IMR-90 (cell line): Measurements from ENCODE around the gene MRPL58. TPM values are rescaled to one million over a fixed set of nuclear protein-coding genes. Genes with fewer than 3 reads are reported as not detected.

Experiments
- ATAC-seq: fragments of 200-7000 bp; cut with Tn5 transposase; 2 replicates; pipeline ENCODE4 v1.9.1; 2020; ENCODE audit warnings: low read depth, mild to moderate bottlenecking, moderate library complexity
- BruUV-seq: library from RNA; stranded (reverse); fragments of 400-500 nt; replicated peaks from 2 replicates; lab custom pipeline; 2021; lab: Mats Ljungman, UMichigan
- CTCF ChIA-PET: fragments of 300-600 bp; formaldehyde crosslinking; extraction: SDS; loops from one replicate; lab custom pipeline; 2021; ENCODE audit warnings: antibody characterized with exemption; lab: Yijun Ruan, JAX
- POLR2A ChIA-PET: fragments of 300-600 bp; sonication (Branson Sonifier 250); formaldehyde crosslinking; loops from one replicate; lab custom pipeline; 2022; ENCODE audit warnings: antibody characterized with exemption; ENCODE audit not compliant: unreplicated experiment; lab: Charles Lee
- DNase-seq: peaks from one replicate; pipeline ENCODE4 v3.0.0; 2013
- H2AFZ ChIP-seq: replicated peaks from 2 replicates; pipeline ENCODE3; 2013; ENCODE audit warnings: low read length, mild to moderate bottlenecking; ENCODE audit not compliant: poor library complexity
- H2AK5ac ChIP-seq: 2 replicates; pipeline ENCODE4 v1.6.1; 2013; ENCODE audit warnings: low read depth, low read length, inconsistent platforms
- H2AK9ac ChIP-seq: replicated peaks from 2 replicates; pipeline ENCODE3; 2013; ENCODE audit warnings: mild to moderate bottlenecking, low read depth, low read length, moderate library complexity; ENCODE audit not compliant: poor library complexity
- H2BK120ac ChIP-seq: 2 replicates; pipeline ENCODE4 v1.6.1; 2013; ENCODE audit warnings: low read depth, low read length, inconsistent platforms
- H2BK15ac ChIP-seq: 3 replicates; pipeline ENCODE4 v1.6.1; 2013; ENCODE audit warnings: low read depth, low read length, inconsistent platforms
- H2BK20ac ChIP-seq: 2 replicates; pipeline ENCODE4 v1.6.1; 2013; ENCODE audit warnings: low read depth, mild to moderate bottlenecking, inconsistent platforms, low read length, moderate library complexity
- H2BK5ac ChIP-seq: 2 replicates; pipeline ENCODE4 v1.6.1; 2013; ENCODE audit warnings: mild to moderate bottlenecking, low read depth, low read length, inconsistent platforms; ENCODE audit not compliant: poor library complexity, severe bottlenecking
- H3K14ac ChIP-seq: replicated peaks from 2 replicates; pipeline ENCODE4 v1.6.1; 2013; ENCODE audit warnings: low read depth, low read length, inconsistent platforms
- H3K18ac ChIP-seq: 2 replicates; pipeline ENCODE4 v1.6.1; 2013; ENCODE audit warnings: low read depth, low read length, control low read depth
- H3K23ac ChIP-seq: 2 replicates; pipeline ENCODE4 v1.6.1; 2013; ENCODE audit warnings: low read depth, low read length, inconsistent platforms
- H3K27ac ChIP-seq: 2 replicates; pipeline ENCODE4 v1.5.1; 2013; ENCODE audit warnings: mild to moderate bottlenecking, control low read depth, low read length; ENCODE audit not compliant: insufficient read depth
- H3K27me3 ChIP-seq: 2 replicates; pipeline ENCODE4 v1.6.1; 2013; ENCODE audit warnings: low read length; ENCODE audit not compliant: control insufficient read depth, insufficient read depth
- H3K36me3 ChIP-seq: 2 replicates; pipeline ENCODE4 v1.6.1; 2013; ENCODE audit warnings: low read length, mixed read lengths; ENCODE audit not compliant: control insufficient read depth, insufficient read depth
- H3K4ac ChIP-seq: 2 replicates; pipeline ENCODE4 v1.6.1; 2013; ENCODE audit warnings: low read depth, low read length, inconsistent platforms
- H3K4me1 ChIP-seq: 2 replicates; pipeline ENCODE4 v1.6.1; 2013; ENCODE audit warnings: low read length, mixed read lengths; ENCODE audit not compliant: control insufficient read depth, insufficient read depth
- H3K4me2 ChIP-seq: 2 replicates; pipeline ENCODE4 v1.6.1; 2013; ENCODE audit warnings: low read depth, mild to moderate bottlenecking, control low read depth, low read length, moderate library complexity
- H3K4me3 ChIP-seq: 2 replicates; pipeline ENCODE4 v1.5.1; 2013; ENCODE audit warnings: low read depth, mild to moderate bottlenecking, control low read depth, low read length, moderate library complexity; ENCODE audit not compliant: insufficient read depth
- H3K56ac ChIP-seq: 2 replicates; pipeline ENCODE4 v1.6.1; 2013; ENCODE audit warnings: low read length, inconsistent platforms; ENCODE audit not compliant: insufficient read depth; ENCODE audit errors: extremely low read depth
- H3K79me1 ChIP-seq, 2 experiments: 2 replicates each; pipeline ENCODE4 v1.6.1; 2013; ENCODE audit warnings: low read length in 2 of 2, inconsistent platforms in 1 of 2, low read depth in 1 of 2
- H3K9ac ChIP-seq: 2 replicates; pipeline ENCODE4 v1.6.1; 2013; ENCODE audit warnings: low read depth, low read length, control low read depth
- H3K9me1 ChIP-seq: 2 replicates; pipeline ENCODE4 v1.6.1; 2013; ENCODE audit warnings: low read length, inconsistent platforms; ENCODE audit not compliant: insufficient read depth
- H3K9me3 ChIP-seq: 2 replicates; pipeline ENCODE4 v1.6.1; 2013; ENCODE audit warnings: low read length; ENCODE audit not compliant: control insufficient read depth, insufficient read depth
- H4K20me1 ChIP-seq: 2 replicates; pipeline ENCODE4 v1.6.1; 2013; ENCODE audit warnings: low read length, inconsistent platforms; ENCODE audit not compliant: insufficient read depth
- H4K5ac ChIP-seq: 2 replicates; pipeline ENCODE4 v1.6.1; 2013; ENCODE audit warnings: mild to moderate bottlenecking, low read depth, low read length, control low read depth
- H4K8ac ChIP-seq, 2 experiments: 2 replicates each; pipeline ENCODE4 v1.6.1; 2013; ENCODE audit warnings: low read depth in 2 of 2, low read length in 2 of 2, control low read depth in 1 of 2, inconsistent platforms in 1 of 2
- H4K91ac ChIP-seq: 2 replicates; pipeline ENCODE4 v1.6.1; 2013; ENCODE audit warnings: low read depth, low read length, inconsistent platforms; ENCODE audit not compliant: insufficient read depth
- BHLHE40 ChIP-seq: fragments of 150-350 bp; IDR thresholded peaks from 2 replicates; pipeline ENCODE4 v1.6.1; 2016; ENCODE audit warnings: mild to moderate bottlenecking, low read depth, low read length
- CHD1 ChIP-seq: IDR thresholded peaks from 2 replicates; pipeline ENCODE4 v1.6.1; 2012; ENCODE audit warnings: low read depth, low read length, improper control_type of control experiment
- MXI1 ChIP-seq: IDR thresholded peaks from 2 replicates; pipeline ENCODE4 v1.6.1; 2012; ENCODE audit warnings: low read depth, mild to moderate bottlenecking, low read length, moderate library complexity, borderline replicate concordance
- NFE2L2 ChIP-seq: fragments of 150-350 bp; IDR thresholded peaks from 2 replicates; pipeline ENCODE4 v1.6.1; 2016; ENCODE audit warnings: low read depth, mild to moderate bottlenecking, low read length
- WGBS, 2 experiments: methylation state at CpG; one replicate each; pipeline versions ENCODE4 v1.1.5 to v1.1.7; 2013; ENCODE audit warnings: missing lambda C conversion rate in 2 of 2; ENCODE audit not compliant: insufficient read length in 1 of 2; ENCODE audit errors: extremely low coverage in 2 of 2; 5-methylcytosine and 5-hydroxymethylcytosine counted together
- dilution Hi-C: fragments of 300-500 bp; cut with HindIII; formaldehyde crosslinking; loops from one replicate; pipeline ENCODE4 v1.14.3; 2018; ENCODE audit warnings: low sequenced_read_pairs; ENCODE audit not compliant: unreplicated experiment
- in situ Hi-C: fragments of 300-500 bp; cut with MboI; formaldehyde crosslinking; loops from 3 replicates; pipeline ENCODE4 v1.14.3; 2019; ENCODE audit warnings: low sequenced_read_pairs, inconsistent platforms, mixed read lengths
- intact Hi-C: fragments of 100-400 bp; cut with micrococcal nuclease; formaldehyde crosslinking; loops from 2 replicates; pipeline ENCODE4 v1.10.0; 2022
- polyA plus RNA-seq, 3 experiments: library from polyadenylated mRNA; depleted of rRNA; stranded (reverse); fragments of >200 nt; gene quantifications; 2 replicates each; pipeline ENCODE4 v1.2.3, GENCODE V29; 2012; ENCODE audit warnings: low replicate concordance in 1 of 3
- total RNA-seq: library from RNA; depleted of rRNA; stranded (reverse); fragments of >200 nt; gene quantifications from 2 replicates; pipeline ENCODE4 v1.2.3, GENCODE V29; 2012
- TF ChIP-seq, protein P1 (sequence below): fragments of 150-350 bp; IDR thresholded peaks from 2 replicates; pipeline ENCODE4 v1.6.1; 2016; ENCODE audit warnings: low read depth, mild to moderate bottlenecking, low read length, moderate library complexity, borderline replicate concordance

MRPL58 gene
- total and polyA plus RNA-seq, 2 of the 4 experiments (the other 2 are of a cell fraction): 42.5 to 53.0 TPM

DNA sequence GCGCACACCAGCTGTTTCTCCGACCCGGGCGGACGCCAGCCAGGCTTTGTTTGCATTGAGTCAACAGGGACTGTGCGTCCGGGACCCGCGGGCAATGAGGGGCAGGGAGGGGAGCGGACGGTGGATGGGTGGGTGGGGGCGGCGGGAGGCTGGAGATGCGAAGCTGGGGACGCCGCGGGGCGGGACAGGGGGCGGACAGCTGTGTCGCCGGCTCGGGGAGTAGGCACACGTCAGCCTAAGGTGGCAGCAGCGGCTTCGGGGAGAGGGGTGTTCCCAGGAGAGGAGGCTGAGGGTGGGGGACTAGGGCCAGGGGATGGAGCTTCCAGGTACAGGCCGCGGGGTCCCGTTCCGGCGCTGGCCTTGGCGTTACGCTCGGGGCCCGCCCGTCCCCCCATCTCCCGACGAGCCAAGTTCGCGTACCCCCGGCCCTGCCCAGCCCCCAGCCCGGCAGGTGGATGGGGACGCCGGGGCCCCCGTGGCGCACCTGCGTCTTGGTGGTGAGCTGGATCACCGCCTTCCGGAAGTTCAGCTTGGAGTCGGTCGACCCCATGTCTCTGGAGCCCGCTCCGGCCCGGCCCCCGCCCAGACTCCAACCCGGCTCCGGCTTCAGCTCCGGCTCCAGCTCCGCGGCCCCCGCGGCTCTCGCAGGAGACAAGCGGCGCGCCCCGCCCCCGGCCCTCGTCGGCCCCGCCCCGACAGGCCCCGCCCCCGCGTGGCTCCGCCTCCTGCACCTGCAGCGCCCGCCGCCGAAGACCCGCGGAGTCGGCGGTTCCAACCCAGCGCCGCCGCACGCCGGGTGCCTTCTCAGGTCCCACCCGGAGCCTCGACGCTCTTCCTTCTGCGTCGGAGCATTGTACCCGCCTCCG lies 40.1 kb upstream of the MRPL58 start, which contains the start of gene HID1:
TSS of gene HID1 (minus strand) at position 653 of the 866 bp plus-strand sequence. CDS start at position 550, 103 bp downstream.
- ATAC-seq (peak; percentile 80), DNase-seq (no peak)
- Histone ChIP-seq H2BK15ac (no peak within 1 kb of the TSS), H2AK5ac (no peak within 1 kb of the TSS), H2BK5ac (no peak within 1 kb of the TSS), H3K9ac (no peak within 1 kb of the TSS), H4K91ac (no peak within 1 kb of the TSS), H2AK9ac (no peak within 1 kb of the TSS), H3K4ac (no peak within 1 kb of the TSS), H3K56ac (no peak within 1 kb of the TSS), H3K4me1 (0 out of 2 replicates have a peak, but pooled peaks cover 2% of the 10 kb centered on the region), H3K4me3 (peak within 1 kb of the TSS; percentile 34), H4K8ac (no peak within 1 kb of the TSS), H3K9me1 (no peaks in the 10 kb centered on the region), H3K27ac (no peak within 1 kb of the TSS), H2AFZ (peak within 1 kb of the TSS; percentile 88), H3K18ac (no peak within 1 kb of the TSS), H3K9me3 (no peaks in the 10 kb centered on the region), H3K36me3 (no peaks in the 10 kb centered on the region), H2BK120ac (no peak within 1 kb of the TSS), H4K5ac (no peak within 1 kb of the TSS), H3K27me3 (peaks cover 47% of the 10 kb centered on the region), H3K23ac (no peak within 1 kb of the TSS), H4K20me1 (no peaks in the 10 kb centered on the region), H3K4me2 (peak within 1 kb of the TSS; percentile 66), H3K79me1 (no peaks in the 10 kb centered on the region), H3K14ac (no peak within 1 kb of the TSS), H2BK20ac (no peak within 1 kb of the TSS)
- POLR2A ChIA-PET: interaction anchor here (0.8 to 1.3 kb wide), 2 partner anchors 15 to 16 kb away, joined by 4 to 5 read pairs; partner anchors contain the start of gene CDR2L
- intact Hi-C loops: no loop called here
- TF ChIP-seq NFE2L2 (no peak), BHLHE40 (no peak), CHD1 (no peak), MXI1 (no peak)
- TF ChIP-seq, protein P1, sequence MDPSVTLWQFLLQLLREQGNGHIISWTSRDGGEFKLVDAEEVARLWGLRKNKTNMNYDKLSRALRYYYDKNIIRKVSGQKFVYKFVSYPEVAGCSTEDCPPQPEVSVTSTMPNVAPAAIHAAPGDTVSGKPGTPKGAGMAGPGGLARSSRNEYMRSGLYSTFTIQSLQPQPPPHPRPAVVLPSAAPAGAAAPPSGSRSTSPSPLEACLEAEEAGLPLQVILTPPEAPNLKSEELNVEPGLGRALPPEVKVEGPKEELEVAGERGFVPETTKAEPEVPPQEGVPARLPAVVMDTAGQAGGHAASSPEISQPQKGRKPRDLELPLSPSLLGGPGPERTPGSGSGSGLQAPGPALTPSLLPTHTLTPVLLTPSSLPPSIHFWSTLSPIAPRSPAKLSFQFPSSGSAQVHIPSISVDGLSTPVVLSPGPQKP: no peak
- no TSS peak for BruUV-seq
- whole genome bisulfite sequencing, 2 experiments: 4% methylated on average over 33 of the region's 95 CpGs; no CpG with 5 or more reads in 1 of the 2 experiments
- dilution Hi-C loops: no loop called here
- CTCF ChIA-PET: no interaction called here
- in situ Hi-C loops: no loop called here
